HL-60 (cell line): ENCODE data around the gene AVPR1B.

Source experiments
- DNase-seq, 2 experiments: peaks; one replicate each; pipeline ENCODE4 v3.0.0-alpha.2; 2010 to 2020; ENCODE audit warnings: low read depth in 1 of 2, low spot score in 1 of 2
- H3K27ac ChIP-seq: fragments of 250-450 bp; sonication (Bioruptor Pico); replicated peaks from 2 replicates; pipeline ENCODE4 v1.5.1; 2020; ENCODE audit warnings: mild to moderate bottlenecking, moderate library complexity
- H3K27me3 ChIP-seq: fragments of 250-450 bp; sonication (Bioruptor Pico); 2 replicates; pipeline ENCODE4 v1.5.1; 2021; ENCODE audit warnings: mild to moderate bottlenecking, moderate library complexity; ENCODE audit not compliant: insufficient read depth, poor library complexity, severe bottlenecking
- H3K4me3 ChIP-seq: replicated peaks from 2 replicates; pipeline ENCODE4 v1.5.1; 2011; ENCODE audit warnings: mild to moderate bottlenecking, control low read depth, low read length; ENCODE audit not compliant: insufficient read depth
- GABPA ChIP-seq: IDR thresholded peaks from 2 replicates; pipeline ENCODE4 v1.6.1; 2012; ENCODE audit warnings: low read depth
- POLR2AphosphoS5 ChIP-seq: IDR thresholded peaks from 2 replicates; pipeline ENCODE4 v1.6.1; 2012; ENCODE audit warnings: low read depth
- SPI1 ChIP-seq: IDR thresholded peaks from 2 replicates; pipeline ENCODE4 v1.6.1; 2012; ENCODE audit warnings: low read depth, mild to moderate bottlenecking, borderline replicate concordance
- long read RNA-seq: library from polyadenylated mRNA; unstranded; transcript quantifications from one replicate; pipeline ENCODE4 v2.0.0, GENCODE V29; 2020
- TF ChIP-seq, protein P1 (sequence below): IDR thresholded peaks from 2 replicates; pipeline ENCODE4 v1.6.1; 2012; ENCODE audit warnings: low read depth; ENCODE audit not compliant: insufficient replicate concordance
- TF ChIP-seq, protein P2 (sequence below): IDR thresholded peaks from one replicate; pipeline ENCODE4 v1.5.1; 2011; ENCODE audit warnings: low read length, control low read depth, inconsistent platforms; ENCODE audit not compliant: insufficient read depth

Gene AVPR1B, protein sequence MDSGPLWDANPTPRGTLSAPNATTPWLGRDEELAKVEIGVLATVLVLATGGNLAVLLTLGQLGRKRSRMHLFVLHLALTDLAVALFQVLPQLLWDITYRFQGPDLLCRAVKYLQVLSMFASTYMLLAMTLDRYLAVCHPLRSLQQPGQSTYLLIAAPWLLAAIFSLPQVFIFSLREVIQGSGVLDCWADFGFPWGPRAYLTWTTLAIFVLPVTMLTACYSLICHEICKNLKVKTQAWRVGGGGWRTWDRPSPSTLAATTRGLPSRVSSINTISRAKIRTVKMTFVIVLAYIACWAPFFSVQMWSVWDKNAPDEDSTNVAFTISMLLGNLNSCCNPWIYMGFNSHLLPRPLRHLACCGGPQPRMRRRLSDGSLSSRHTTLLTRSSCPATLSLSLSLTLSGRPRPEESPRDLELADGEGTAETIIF
- long read RNA-seq, result 0 reads

DNA sequence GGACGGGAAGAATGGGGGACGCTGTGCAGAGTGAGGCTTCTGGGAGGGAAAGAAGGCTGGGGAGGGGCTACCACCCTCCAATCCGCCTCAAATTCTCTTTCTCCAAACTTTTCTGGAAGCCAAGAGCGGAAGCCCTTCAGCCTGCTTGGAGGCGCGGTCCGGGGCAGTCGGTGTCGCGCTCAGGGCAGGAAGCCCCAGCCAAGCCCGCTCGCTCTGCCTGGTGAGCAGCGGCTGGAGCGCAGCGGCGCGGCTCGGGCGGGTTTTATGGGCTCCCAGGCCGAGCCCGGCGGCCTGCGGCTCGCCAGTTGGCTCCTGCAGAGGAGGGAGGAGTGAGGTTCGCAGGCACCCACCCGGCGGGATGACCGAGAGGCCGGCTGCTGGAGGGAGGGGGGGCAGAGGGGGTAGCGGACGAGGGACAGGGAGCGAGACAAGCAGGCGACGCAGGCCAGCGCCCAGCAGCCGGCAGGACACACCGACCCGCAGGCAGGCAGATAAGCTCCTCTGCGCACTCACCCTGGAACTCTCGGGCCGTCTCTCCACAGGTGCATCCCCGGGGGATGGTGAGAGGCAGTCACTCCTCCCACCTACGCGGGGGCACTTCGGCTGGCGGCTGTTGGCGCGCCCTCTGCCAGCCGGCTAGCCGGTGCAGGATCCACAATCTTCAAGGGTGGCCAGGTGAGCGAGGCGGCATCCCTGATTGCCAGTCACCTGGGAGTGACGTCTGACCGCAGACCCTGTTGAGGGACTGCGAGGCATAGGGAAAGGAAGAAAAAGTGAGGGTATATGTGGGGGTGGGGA lies at the start of gene AVPR1B:
Gene AVPR1B, minus strand, starts transcription at position 238 of the 798 bp plus-strand sequence. CDS start 498 bp downstream, outside the sequence.
- DNase-seq, result peak in 1 of 2 experiments; percentile 20
- TF ChIP-seq, protein P1, sequence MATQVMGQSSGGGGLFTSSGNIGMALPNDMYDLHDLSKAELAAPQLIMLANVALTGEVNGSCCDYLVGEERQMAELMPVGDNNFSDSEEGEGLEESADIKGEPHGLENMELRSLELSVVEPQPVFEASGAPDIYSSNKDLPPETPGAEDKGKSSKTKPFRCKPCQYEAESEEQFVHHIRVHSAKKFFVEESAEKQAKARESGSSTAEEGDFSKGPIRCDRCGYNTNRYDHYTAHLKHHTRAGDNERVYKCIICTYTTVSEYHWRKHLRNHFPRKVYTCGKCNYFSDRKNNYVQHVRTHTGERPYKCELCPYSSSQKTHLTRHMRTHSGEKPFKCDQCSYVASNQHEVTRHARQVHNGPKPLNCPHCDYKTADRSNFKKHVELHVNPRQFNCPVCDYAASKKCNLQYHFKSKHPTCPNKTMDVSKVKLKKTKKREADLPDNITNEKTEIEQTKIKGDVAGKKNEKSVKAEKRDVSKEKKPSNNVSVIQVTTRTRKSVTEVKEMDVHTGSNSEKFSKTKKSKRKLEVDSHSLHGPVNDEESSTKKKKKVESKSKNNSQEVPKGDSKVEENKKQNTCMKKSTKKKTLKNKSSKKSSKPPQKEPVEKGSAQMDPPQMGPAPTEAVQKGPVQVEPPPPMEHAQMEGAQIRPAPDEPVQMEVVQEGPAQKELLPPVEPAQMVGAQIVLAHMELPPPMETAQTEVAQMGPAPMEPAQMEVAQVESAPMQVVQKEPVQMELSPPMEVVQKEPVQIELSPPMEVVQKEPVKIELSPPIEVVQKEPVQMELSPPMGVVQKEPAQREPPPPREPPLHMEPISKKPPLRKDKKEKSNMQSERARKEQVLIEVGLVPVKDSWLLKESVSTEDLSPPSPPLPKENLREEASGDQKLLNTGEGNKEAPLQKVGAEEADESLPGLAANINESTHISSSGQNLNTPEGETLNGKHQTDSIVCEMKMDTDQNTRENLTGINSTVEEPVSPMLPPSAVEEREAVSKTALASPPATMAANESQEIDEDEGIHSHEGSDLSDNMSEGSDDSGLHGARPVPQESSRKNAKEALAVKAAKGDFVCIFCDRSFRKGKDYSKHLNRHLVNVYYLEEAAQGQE, result no peak
- no peak for TF ChIP-seq POLR2AphosphoS5
- TF ChIP-seq, protein P2, sequence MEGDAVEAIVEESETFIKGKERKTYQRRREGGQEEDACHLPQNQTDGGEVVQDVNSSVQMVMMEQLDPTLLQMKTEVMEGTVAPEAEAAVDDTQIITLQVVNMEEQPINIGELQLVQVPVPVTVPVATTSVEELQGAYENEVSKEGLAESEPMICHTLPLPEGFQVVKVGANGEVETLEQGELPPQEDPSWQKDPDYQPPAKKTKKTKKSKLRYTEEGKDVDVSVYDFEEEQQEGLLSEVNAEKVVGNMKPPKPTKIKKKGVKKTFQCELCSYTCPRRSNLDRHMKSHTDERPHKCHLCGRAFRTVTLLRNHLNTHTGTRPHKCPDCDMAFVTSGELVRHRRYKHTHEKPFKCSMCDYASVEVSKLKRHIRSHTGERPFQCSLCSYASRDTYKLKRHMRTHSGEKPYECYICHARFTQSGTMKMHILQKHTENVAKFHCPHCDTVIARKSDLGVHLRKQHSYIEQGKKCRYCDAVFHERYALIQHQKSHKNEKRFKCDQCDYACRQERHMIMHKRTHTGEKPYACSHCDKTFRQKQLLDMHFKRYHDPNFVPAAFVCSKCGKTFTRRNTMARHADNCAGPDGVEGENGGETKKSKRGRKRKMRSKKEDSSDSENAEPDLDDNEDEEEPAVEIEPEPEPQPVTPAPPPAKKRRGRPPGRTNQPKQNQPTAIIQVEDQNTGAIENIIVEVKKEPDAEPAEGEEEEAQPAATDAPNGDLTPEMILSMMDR, result no peak
- no peak within 1 kb of the TSS for H3K27ac ChIP-seq
- H3K4me3 ChIP-seq, result peak within 1 kb of the TSS; percentile 41
- H3K27me3 ChIP-seq, result peaks cover 19% of the 10 kb centered on the region

DNA sequence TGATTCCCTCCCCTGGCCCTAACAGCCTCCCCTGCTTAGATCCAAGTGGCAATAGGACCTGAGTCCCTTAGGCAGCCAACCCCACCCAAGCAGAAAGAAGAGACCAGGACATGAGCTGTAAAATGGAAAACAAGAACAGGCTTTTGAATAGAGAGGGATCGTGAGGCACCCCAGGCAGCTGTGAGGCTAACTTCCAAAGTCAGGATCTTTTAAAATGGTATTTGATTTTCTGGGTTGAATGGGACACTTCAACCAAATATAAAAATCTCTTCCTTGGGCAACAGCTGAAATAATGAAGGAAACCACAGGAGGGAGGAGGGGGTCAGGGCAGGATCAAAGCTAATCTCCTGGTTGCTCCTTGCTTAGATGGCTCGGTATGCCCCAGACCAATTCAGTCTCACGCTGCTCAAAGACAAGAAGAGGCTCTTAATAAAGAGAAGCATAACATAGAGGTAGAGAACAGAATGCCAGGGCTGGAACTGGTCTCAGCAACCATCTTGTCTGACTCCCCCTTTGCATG lies 28.6 kb upstream of the AVPR1B start:
- DNase-seq, result no peak
- Histone ChIP-seq H3K27ac (no peak overlapping the region), H3K27me3 (no peaks in the 10 kb centered on the region), H3K4me3 (no peak overlapping the region)
- TF ChIP-seq GABPA, result no peak
- TF ChIP-seq SPI1, result no peak
- no peak for TF ChIP-seq POLR2AphosphoS5
- TF ChIP-seq, protein P1, result no peak
- TF ChIP-seq, protein P2, result no peak

DNA sequence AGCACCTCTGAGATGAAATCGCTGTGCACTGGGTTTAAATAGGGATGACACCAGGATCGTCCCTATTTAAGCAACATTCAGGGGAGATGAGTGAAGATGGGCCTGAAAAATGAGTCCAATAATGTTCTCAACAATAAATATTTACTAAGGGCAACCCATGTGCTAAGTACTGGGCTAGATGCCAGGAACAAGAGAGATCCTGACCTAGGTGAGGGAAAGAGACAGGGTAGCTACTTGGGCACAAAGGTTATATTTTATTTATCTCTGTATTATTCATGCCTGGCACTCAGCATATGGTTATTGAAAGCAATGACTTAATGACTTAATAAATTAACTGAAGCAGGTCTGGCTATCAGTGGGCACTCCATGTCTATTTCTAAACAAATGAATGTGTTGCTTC lies 27.4 kb upstream of the AVPR1B start:
- Histone ChIP-seq H3K4me3 (no peak overlapping the region), H3K27ac (no peak overlapping the region)

More for the DNA sequence above, 27.4 kb upstream of the AVPR1B start:
- no peaks in the 10 kb centered on the region for H3K27me3 ChIP-seq
- DNase-seq, result no peak
- TF ChIP-seq, protein P2, result no peak
- TF ChIP-seq GABPA (no peak), SPI1 (no peak), POLR2AphosphoS5 (no peak)
- TF ChIP-seq, protein P1, result no peak
